OCI-LY1 (cell line): ENCODE data around the gene PCP2.

ENCODE experiments used
- CTCF ChIP-seq: fragments of 200-600 bp; sonication (generic), shearing (Covaris generic); IDR thresholded peaks from 2 replicates; pipeline ENCODE4 v1.5.1; 2017; ENCODE audit warnings: mild to moderate bottlenecking, antibody characterized with exemption, low read length, moderate library complexity, mixed read lengths
- EZH2 ChIP-seq: fragments of 200-600 bp; sonication (generic), shearing (Covaris generic); IDR thresholded peaks from 2 replicates; pipeline ENCODE4 v1.8.0; 2017; ENCODE audit warnings: borderline replicate concordance, mixed run types, mild to moderate bottlenecking, antibody characterized with exemption, low read length, moderate library complexity, mixed read lengths

GRCh38 chr19:7643031-7643415, 9.5 kb upstream of the PCP2 start:
- TF ChIP-seq CTCF = no peak
- no peak for TF ChIP-seq EZH2
